Spleen (tissue), 11 donors: ENCODE data around the gene NPLOC4. TPM values are rescaled to one million over a fixed set of nuclear protein-coding genes. Genes with fewer than 3 reads are reported as not detected.

Source experiments
- DNase-seq: peaks from one replicate; pipeline ENCODE4 v3.0.0-alpha.2; 2020
- H3K27ac ChIP-seq, 8 donors: fragments of 200-600 bp; sonication (generic) in 7 of 8; 1 replicate in 4 of 8; 2 replicates in 4 of 8; pipeline versions ENCODE4 v1.5.0 to v1.8.0; 2016 to 2021; ENCODE audit warnings: inconsistent platforms in 4 of 8, mild to moderate bottlenecking in 4 of 8, moderate library complexity in 1 of 8
- H3K27me3 ChIP-seq, 7 donors: fragments of 200-600 bp; sonication (generic) in 6 of 7; replicated peaks in 1 of 7; 1 replicate in 4 of 7; 2 replicates in 3 of 7; pipeline versions ENCODE4 v1.5.0 to v1.8.0; 2016 to 2021; ENCODE audit warnings: inconsistent platforms in 3 of 7, mild to moderate bottlenecking in 1 of 7
- H3K36me3 ChIP-seq, 6 donors: fragments of 200-600 bp; sonication (generic) in 5 of 6; 1 replicate in 4 of 6; 2 replicates in 2 of 6; pipeline versions ENCODE4 v1.5.0 to v1.8.0; 2016 to 2021; ENCODE audit warnings: inconsistent platforms in 2 of 6
- H3K4me1 ChIP-seq, 6 donors: fragments of 200-600 bp; sonication (generic) in 5 of 6; 1 replicate in 3 of 6; 2 replicates in 3 of 6; pipeline versions ENCODE4 v1.5.0 to v1.8.0; 2016 to 2021; ENCODE audit warnings: inconsistent platforms in 3 of 6
- H3K4me3 ChIP-seq, 8 donors: fragments of 200-600 bp; sonication (generic) in 7 of 8; 1 replicate in 4 of 8; 2 replicates in 4 of 8; pipeline versions ENCODE4 v1.5.0 to v1.8.0; 2016 to 2021; ENCODE audit warnings: inconsistent platforms in 4 of 8, mild to moderate bottlenecking in 4 of 8, moderate library complexity in 2 of 8
- H3K9me3 ChIP-seq, 8 donors: fragments of 200-600 bp; sonication (generic) in 7 of 8; 1 replicate in 4 of 8; 2 replicates in 4 of 8; pipeline versions ENCODE4 v1.5.0 to v1.8.0; 2016 to 2021; ENCODE audit warnings: inconsistent platforms in 4 of 8
- CTCF ChIP-seq, 11 experiments: fragments of 200-600 bp in 7 of 11; fragments of 450-650 bp in 4 of 11; sonication (generic) in 4 of 11; IDR thresholded peaks in 8 of 11; conservative IDR thresholded peaks in 3 of 11; 1 replicate in 7 of 11; 2 replicates in 4 of 11; pipeline versions ENCODE4 v1.4.0 to v1.8.0; 2016 to 2021; ENCODE audit warnings: antibody characterized with exemption in 11 of 11, inconsistent platforms in 4 of 11, mild to moderate bottlenecking in 1 of 11
- POLR2A ChIP-seq, 3 donors: fragments of 450-650 bp; IDR thresholded peaks; one replicate each; pipeline ENCODE4 v1.5.1; 2017; ENCODE audit warnings: antibody characterized with exemption in 3 of 3, mild to moderate bottlenecking in 1 of 3
- POLR2AphosphoS5 ChIP-seq, 3 donors: sonication (generic); formaldehyde crosslinking; IDR thresholded peaks; one replicate each; pipeline ENCODE4 v1.5.1; 2017; ENCODE audit warnings: antibody characterized with exemption in 3 of 3
- WGBS, 5 donors: extraction: QIAGEN DNeasy Blood & Tissue Kit in 3 of 5; methylation state at CpG; one replicate each; pipeline versions ENCODE4 v1.1.5 to v1.1.7; 2013 to 2018; 5-methylcytosine and 5-hydroxymethylcytosine counted together
- intact Hi-C: fragments of 100-400 bp; cut with DNase I; formaldehyde crosslinking; loops from one replicate; pipeline ENCODE4 v1.15.0; 2023; ENCODE audit warnings: low total_unique reads
- polyA plus RNA-seq, 3 donors: library from polyadenylated mRNA; stranded (reverse); fragments of 200-250 nt; gene quantifications; one replicate each; pipeline ENCODE4 v1.2.1, GENCODE V29; 2013
- total RNA-seq, 7 donors: library from RNA; depleted of rRNA in 3 of 7; stranded (reverse); fragments of >200 nt in 3 of 7; fragmentation: NEBNext Ultra II Directional in 4 of 7; extraction: Animal tissue kit (Norgen Biotek cat#: 25700) in 4 of 7; gene quantifications; one replicate each; pipeline versions ENCODE4 v1.1.0 to v1.2.1, GENCODE V29; 2016 to 2021
- donor health status: healthy with polysubstance abuse.
- donor health status: DM: no; HTN: no; CAD: no; lungs with moderate emphysema.
- donor health status: DM: no; HTN: no; CAD: no.
- donor health status: Bipolar disorder and iron deficiency.
- donor health status: healthy.
- donor health status: DM: no; HTN: no; CAD: no.
- donor health status: DM: yes; HTN: yes; CAD: no.

The NPLOC4 gene
- total and polyA plus RNA-seq, 10 donors: 19.3 to 130 (median 81.3) TPM

- DNase-seq: no peak
- 9 to 11% (median 9%) methylated on average over 48 to 89 of the region's 89 CpGs for WGBS, 5 donors
- Histone ChIP-seq H3K27ac (no peak overlapping the region), H3K27me3 (peaks cover 0 to 47% (median 25%) of the 10 kb centered on the region in 7 donors), H3K36me3 (peaks cover 0 to 39% (median 36%) of the 10 kb centered on the region in 6 donors), H3K9me3 (no peaks in the 10 kb centered on the region), H3K4me1 (peaks cover 9 to 36% (median 22%) of the 10 kb centered on the region in 6 donors), H3K4me3 (peak overlapping the region in 1 of 8 donors; percentile 12)
- intact Hi-C loops: no loop called here
- TF ChIP-seq POLR2AphosphoS5 (IDR thresholded peaks at IDR 0.05) (peak in 2 of 3 donors; percentile 29 to 65), POLR2A (IDR thresholded peaks at IDR 0.05) (no peak), CTCF (IDR thresholded peaks at IDR 0.05 in 8 of 11, conservative IDR thresholded peaks at IDR 0.05 in 3 of 11) (no peak)
Observed at GRCh38 chr17:81536299-81537290, 100.3 kb downstream of the NPLOC4 start.

- H3K27me3 ChIP-seq: peaks cover 0 to 47% (median 25%) of the 10 kb centered on the region in 7 donors
- DNase-seq: no peak
- no peaks in the 10 kb centered on the region for H3K9me3 ChIP-seq
- 69 to 82% (median 75%) methylated on average over 13 of the region's 13 CpGs for WGBS, 5 donors
- peaks cover 9 to 36% (median 22%) of the 10 kb centered on the region in 6 donors for H3K4me1 ChIP-seq
- H3K4me3 ChIP-seq: no peak overlapping the region
- intact Hi-C loops: no loop called here
- peaks cover 0 to 30% (median 26%) of the 10 kb centered on the region in 6 donors for H3K36me3 ChIP-seq
- TF ChIP-seq POLR2A (IDR thresholded peaks at IDR 0.05): no peak
- no peak for TF ChIP-seq CTCF (IDR thresholded peaks at IDR 0.05 in 8 of 11, conservative IDR thresholded peaks at IDR 0.05 in 3 of 11)
- peak in 1 of 3 donors; percentile 23 for TF ChIP-seq POLR2AphosphoS5 (IDR thresholded peaks at IDR 0.05)
- no peak overlapping the region for H3K27ac ChIP-seq
Observed at GRCh38 chr17:81535480-81536298, 101.2 kb downstream of the NPLOC4 start.

GRCh38 chr17:81535007-81535328 is 101.9 kb downstream of the NPLOC4 start:
- Histone ChIP-seq H3K4me3 (no peak overlapping the region), H3K9me3 (no peaks in the 10 kb centered on the region), H3K27me3 (peaks cover 0 to 47% (median 25%) of the 10 kb centered on the region in 7 donors), H3K27ac (no peak overlapping the region), H3K36me3 (peaks cover 0 to 23% (median 19%) of the 10 kb centered on the region in 6 donors), H3K4me1 (peaks cover 9 to 36% (median 22%) of the 10 kb centered on the region in 6 donors)
- DNase-seq: no peak
- intact Hi-C loops: no loop called here
- no peak for TF ChIP-seq CTCF (IDR thresholded peaks at IDR 0.05 in 8 of 11, conservative IDR thresholded peaks at IDR 0.05 in 3 of 11)
- no peak for TF ChIP-seq POLR2A (IDR thresholded peaks at IDR 0.05)
- TF ChIP-seq POLR2AphosphoS5 (IDR thresholded peaks at IDR 0.05): no peak
- 67 to 87% (median 81%) methylated on average over 5 of the region's 5 CpGs for WGBS, 5 donors
